CD4-positive, alpha-beta T cell treated with Interleukin-1 beta for 1 hour (primary cell): ENCODE results near the gene MGST2.

Source experiments
- DNase-seq, 2 donors: peaks; one replicate each; pipeline ENCODE4 v3.0.0-alpha.2; 2020 to 2022

MGST2 gene

GRCh38 chr4:139712882-139713281 is 47.3 kb downstream of the MGST2 start:
- DNase-seq = no peak

GRCh38 chr4:139715746-139716391 is 50.2 kb downstream of the MGST2 start:
- no peak for DNase-seq

- no peak for DNase-seq
Measured at GRCh38 chr4:139718358-139718757, 52.7 kb downstream of the MGST2 start.

GRCh38 chr4:139718833-139719232 is 53.2 kb downstream of the MGST2 start:
- DNase-seq = no peak

- DNase-seq = no peak
Measured at GRCh38 chr4:139719381-139720101, 53.9 kb downstream of the MGST2 start.

- DNase-seq = no peak
Measured at GRCh38 chr4:139720806-139721205, 55.2 kb downstream of the MGST2 start.

GRCh38 chr4:139721789-139722188 is 56.2 kb downstream of the MGST2 start:
- DNase-seq = no peak

GRCh38 chr4:139725236-139725635 is 59.6 kb downstream of the MGST2 start:
- no peak for DNase-seq

- DNase-seq = no peak
Measured at GRCh38 chr4:139726615-139727014, 61.0 kb downstream of the MGST2 start.

GRCh38 chr4:139728146-139728545 is 62.5 kb downstream of the MGST2 start:
- no peak for DNase-seq

GRCh38 chr4:139728840-139729239 is 63.2 kb downstream of the MGST2 start:
- DNase-seq = no peak

- no peak for DNase-seq
Measured at GRCh38 chr4:139732991-139733570, 67.5 kb downstream of the MGST2 start.

GRCh38 chr4:139734201-139734874 is 68.7 kb downstream of the MGST2 start:
- DNase-seq = peak in 1 of 2 donors; percentile 40

GRCh38 chr4:139734875-139735380 is 69.3 kb downstream of the MGST2 start:
- peak; percentile 32 to 81 for DNase-seq

GRCh38 chr4:139735381-139736273 is 70.0 kb downstream of the MGST2 start:
- DNase-seq = peak in 1 of 2 donors; percentile 3

- no peak for DNase-seq
Measured at GRCh38 chr4:139736274-139736660, 70.6 kb downstream of the MGST2 start.

GRCh38 chr4:139736661-139737060 is 71.0 kb downstream of the MGST2 start:
- DNase-seq = no peak

GRCh38 chr4:139738846-139739613 is 73.4 kb downstream of the MGST2 start:
- no peak for DNase-seq

GRCh38 chr4:139740121-139740520 is 74.5 kb downstream of the MGST2 start:
- DNase-seq = no peak

GRCh38 chr4:139740531-139741041 is 75.0 kb downstream of the MGST2 start:
- DNase-seq = peak in 1 of 2 donors; percentile 14

- no peak for DNase-seq
Measured at GRCh38 chr4:139743027-139743426, 77.4 kb downstream of the MGST2 start.
